KOPT-K1 (cell line): ENCODE data around the gene LDHD.
A peak's percentile ranks its signal among the peaks of the same experiment; 100 is the strongest.
"Not testable (repeated sequence)": the region's sequence is repeated elsewhere in the genome, so short reads cannot be mapped to it uniquely, and the experiment has no call there.

Experiments
- H3K27ac ChIP-seq: fragments of 200-600 bp; sonication (generic); 2 replicates; pipeline ENCODE4 v1.5.1; 2016; ENCODE audit warnings: antibody characterized with exemption, mild to moderate bottlenecking, low read depth, low read length; ENCODE audit not compliant: poor library complexity, severe bottlenecking
- H3K36me3 ChIP-seq: fragments of 200-600 bp; sonication (generic); 2 replicates; pipeline ENCODE4 v1.5.1; 2017; ENCODE audit warnings: antibody characterized with exemption, mild to moderate bottlenecking, low read length, moderate library complexity; ENCODE audit not compliant: insufficient read depth
- H3K9me3 ChIP-seq: fragments of 200-600 bp; sonication (generic); 2 replicates; pipeline ENCODE4 v1.5.1; 2017; ENCODE audit warnings: antibody characterized with exemption, low read length, mild to moderate bottlenecking; ENCODE audit not compliant: insufficient read depth, poor library complexity, severe bottlenecking

The LDHD gene

DNA sequence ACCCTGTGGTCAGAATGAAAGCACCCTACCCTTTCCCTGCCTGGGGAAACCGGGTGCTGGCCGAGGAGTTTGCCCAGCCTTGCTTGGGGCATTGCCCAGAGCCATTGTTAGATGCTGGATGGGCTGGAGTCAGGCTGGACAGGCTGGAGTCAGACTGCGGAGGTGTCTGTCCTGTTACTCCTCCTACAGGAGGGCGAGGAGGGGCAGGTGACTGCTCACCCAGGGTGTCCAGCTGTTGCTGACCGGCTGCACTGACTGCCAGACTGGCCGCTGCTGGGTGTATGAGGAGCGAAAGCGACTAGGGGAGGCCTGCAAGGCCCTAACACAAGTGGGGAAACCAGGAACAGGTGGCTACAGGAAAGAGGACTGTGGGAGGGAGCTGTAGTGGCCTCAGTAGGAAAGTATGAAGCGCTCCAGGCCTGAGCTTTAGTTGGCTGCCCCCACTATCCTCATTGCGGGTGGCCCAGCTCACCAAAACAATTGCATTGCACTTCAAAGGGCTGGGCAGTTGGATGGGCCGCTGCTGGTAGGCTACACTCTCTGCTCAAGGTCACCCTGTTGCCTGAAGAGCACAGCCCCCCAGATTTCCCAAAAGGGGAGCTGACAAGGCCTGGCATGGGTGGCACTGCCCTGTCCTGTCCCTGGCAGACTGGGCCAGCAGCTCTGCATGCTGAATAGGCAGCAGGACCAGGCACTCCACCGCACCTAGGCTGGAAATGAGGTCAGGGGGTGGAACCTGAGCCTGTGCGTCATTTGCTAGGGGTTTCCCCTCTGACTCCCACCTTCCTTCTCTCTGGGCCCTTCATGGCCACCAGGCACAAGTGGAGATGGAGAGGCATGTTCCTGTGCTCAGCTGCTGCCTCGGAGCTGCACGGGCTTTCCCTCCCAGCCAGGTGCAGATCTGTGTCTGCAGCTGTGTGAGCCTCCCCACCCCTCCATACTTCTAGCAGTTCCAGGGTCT lies 18.4 kb downstream of the LDHD start:
- peak overlapping the region; percentile 90 for H3K27ac ChIP-seq
- H3K9me3 ChIP-seq: no peaks in the 10 kb centered on the region
- peaks cover 70% of the 10 kb centered on the region for H3K36me3 ChIP-seq

DNA sequence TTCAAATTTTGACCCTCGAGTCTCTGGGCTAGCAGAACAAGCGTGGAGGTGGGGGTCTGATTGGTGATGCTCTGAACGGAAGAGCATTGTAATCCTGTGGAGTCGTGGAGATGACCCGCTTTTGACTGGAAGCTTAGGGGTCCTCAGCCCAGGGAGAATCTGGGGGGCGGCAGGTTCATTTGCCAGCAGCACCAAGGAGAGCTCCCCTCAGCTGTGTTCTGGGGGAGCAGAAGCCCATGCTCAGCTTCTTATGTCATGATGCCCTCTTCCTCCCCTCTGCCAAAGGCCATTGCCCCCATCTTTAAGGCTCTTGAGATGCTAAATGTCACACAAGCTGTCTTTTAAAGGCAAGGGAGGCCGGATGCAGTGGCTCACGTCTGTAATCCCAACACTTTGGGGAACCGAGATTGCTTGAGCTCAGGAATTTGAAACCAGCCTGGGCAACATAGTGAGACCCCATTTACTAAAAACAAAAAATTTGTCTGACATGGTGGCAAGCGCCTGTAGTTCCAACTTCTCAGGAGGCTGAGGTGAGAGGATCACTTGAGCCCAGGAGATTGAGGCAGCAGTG lies 19.3 kb downstream of the LDHD start:
- peak overlapping the region; percentile 90 for H3K27ac ChIP-seq
- H3K9me3 ChIP-seq: no peaks in the 10 kb centered on the region
- H3K36me3 ChIP-seq: peaks cover 60% of the 10 kb centered on the region

DNA sequence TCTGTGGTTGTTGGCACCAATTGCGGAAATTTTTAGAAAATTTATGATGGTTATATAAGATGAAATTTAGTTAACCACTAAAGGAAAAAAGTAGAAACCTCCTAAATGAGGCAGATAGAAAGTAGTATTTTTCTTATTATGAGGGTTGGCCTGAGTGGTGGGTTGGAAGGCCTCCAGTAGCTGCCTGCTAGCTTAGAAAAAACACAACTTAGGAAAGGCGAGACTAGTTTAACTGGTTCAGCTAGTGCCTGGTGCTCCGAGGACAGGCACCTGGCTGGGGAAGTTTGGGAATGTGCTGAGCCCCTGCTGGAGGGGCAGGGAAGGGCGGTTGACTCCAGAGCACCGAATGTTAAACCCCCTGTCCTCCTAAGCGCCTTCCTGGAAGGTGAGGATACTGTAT lies 19.9 kb downstream of the LDHD start:
- Histone ChIP-seq H3K27ac (peak overlapping the region; percentile 90), H3K9me3 (no peaks in the 10 kb centered on the region), H3K36me3 (peaks cover 54% of the 10 kb centered on the region)

DNA sequence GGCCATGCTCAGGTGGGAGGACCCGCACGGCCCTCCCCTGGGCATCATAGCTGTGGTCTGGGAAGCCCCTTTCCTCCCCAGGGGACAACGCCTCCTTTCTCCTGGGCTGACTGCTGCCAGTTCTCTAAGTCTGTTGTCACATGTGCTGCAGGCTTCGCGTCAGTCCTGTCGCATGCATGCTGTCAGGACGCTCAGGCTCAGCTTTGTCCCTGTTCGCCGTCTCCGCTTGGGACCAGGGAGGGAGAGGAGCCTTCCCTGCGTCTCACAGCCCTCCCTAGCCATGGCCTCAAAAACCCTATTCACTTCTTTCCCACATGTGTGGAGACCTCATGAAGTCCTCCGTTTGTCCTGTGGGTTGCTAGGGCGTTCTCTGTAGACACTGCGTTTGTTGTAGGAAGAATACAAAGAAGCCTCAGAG lies 21.4 kb downstream of the LDHD start:
- H3K9me3 ChIP-seq: no peaks in the 10 kb centered on the region
- H3K36me3 ChIP-seq: peaks cover 46% of the 10 kb centered on the region
- H3K27ac ChIP-seq: peak overlapping the region; percentile 90

DNA sequence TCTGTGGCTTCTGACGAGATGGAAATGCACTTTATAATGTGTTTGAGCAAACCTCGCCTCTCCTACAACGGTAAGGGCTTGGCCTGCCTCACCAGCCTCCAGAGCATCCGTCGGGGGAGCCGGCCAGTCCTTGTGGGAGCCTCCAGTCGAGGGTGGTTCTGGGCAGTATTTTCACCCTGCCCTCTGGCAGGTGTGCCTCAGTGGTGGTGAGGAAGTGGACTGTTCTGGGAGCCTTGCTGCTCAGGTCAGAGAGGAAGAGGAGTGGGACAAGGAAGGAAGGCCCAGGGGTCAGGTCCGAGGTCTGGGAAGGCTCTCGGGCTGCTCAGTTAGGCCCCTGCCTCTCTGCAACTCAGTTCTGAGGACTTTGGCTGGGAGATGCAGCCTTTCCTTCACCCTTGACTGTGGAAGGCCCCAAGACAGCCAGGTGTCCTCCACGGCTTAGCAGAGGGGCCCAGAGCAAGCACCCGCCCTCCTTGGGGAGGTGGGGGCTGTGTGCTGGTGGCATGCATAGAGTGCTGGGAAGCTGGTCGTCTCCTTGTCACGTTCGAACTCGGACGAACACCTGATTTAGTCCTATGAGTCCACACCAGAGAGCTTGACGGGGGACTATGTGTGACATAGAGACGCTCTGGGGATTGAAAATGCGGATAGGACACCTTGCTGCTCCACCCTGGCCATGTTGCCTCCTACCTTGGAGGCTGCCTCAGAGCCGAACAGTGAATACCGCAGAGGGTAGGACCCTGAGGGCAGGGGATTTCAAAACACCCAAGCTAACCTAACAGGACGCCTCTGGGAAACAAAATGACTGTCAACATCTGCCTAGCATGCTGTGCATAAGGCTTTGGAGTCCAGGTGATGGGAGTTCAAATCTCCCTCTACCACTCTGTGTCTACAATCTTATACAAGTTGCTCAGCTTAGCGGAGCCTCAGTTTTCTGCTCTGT lies 22.7 kb downstream of the LDHD start:
- Histone ChIP-seq H3K27ac (peak overlapping the region; percentile 90), H3K36me3 (peaks cover 52% of the 10 kb centered on the region), H3K9me3 (no peaks in the 10 kb centered on the region)

DNA sequence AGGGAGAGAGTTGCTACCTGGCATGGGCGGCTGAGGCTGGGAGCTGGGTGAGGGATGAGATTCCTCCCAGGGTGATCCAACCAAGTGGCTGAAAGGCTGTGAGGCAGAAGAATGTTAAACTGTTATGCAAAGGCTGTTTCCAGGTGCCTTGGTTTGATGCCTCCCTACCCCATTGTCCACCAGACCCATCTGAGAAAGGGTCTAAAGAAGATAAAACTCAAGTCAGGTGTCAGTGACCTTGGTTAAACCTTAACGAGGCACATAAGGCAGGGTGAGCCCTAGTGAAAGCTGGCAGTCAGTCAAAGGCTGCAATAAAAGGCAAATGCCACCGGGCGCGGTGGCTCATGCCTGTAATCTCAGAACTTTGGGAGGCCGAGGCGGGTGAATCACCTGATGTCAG lies 23.8 kb downstream of the LDHD start:
- peak overlapping the region; percentile 90 for H3K27ac ChIP-seq
- peaks cover 57% of the 10 kb centered on the region for H3K36me3 ChIP-seq
- H3K9me3 ChIP-seq: no peaks in the 10 kb centered on the region

DNA sequence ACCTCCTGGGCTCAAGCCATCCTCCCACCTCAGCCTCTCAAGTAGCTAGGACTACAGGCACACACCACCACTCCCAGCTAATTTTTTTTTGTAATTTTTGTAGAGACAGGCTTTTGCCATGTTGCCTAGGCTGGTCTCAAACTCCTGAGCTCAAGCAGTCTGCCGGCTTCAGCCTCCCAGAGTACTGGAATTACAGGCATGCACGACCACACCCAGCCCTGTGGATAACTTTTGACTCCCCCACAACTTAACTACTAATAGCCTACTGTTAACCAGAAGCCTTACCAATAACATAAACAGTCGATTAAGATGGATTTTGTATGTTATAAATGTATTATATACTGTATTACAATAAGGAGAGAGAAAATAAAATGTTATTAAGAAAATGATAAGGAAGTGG lies 25.0 kb downstream of the LDHD start:
- peaks cover 47% of the 10 kb centered on the region for H3K36me3 ChIP-seq
- H3K9me3 ChIP-seq, H3K27ac ChIP-seq: not testable (repeated sequence)

DNA sequence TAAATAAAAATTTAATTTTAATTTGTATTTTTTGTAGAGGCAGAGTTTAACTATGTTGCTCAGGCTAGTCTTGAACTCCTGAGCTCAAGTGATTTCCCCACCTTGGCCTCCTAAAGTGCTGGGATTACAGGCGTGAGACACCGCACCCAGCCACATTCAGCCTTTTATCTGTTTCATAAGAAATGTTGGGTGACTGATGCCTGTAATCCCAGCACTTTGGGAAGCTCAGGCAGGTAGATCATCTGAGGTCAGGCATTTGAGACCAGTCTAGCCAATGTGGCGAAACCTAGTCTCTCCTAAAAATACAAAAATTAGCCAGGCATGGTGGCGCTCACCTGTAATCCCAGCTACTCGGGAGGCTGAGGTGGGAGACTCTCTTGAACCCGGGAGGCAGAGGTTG lies 25.7 kb downstream of the LDHD start:
- H3K27ac ChIP-seq: peak overlapping the region; percentile 74
- H3K36me3 ChIP-seq: peaks cover 46% of the 10 kb centered on the region
- H3K9me3 ChIP-seq: not testable (repeated sequence)

DNA sequence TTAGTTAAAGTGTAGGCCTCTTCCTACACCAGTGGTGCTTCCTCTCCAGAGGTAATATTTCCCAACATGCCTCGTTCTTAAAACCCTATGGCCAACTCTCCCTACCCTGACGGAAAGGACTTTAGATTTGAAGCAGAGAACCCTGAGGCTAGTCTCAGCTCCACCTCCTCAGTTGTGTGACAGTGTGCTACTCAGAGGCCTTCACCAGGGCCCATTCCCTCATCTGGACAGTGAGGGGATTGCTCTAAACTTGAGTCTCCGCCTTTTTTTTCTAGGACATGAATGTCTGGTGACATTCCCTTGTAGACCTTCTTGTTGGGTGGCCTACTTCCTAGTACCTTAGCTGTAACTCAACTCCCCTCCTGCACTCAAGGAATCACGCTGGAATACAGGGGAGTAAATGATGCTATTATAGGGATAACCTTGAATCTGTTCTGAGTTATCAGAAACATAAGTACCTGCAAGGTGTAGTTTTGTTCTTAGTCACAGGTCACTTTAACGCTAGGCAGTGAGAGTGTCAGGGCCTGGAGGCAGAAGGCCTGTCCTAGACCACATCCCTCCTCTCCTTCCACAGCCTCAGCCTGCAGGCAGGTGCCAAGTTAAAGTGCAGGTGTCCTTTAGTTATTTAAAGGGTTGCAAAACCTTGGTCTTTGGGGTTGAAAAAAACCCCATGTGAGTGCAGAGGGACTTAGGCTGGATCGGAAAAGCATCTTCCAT lies 26.9 kb downstream of the LDHD start:
- H3K36me3 ChIP-seq: peaks cover 37% of the 10 kb centered on the region
- H3K27ac ChIP-seq: peak overlapping the region; percentile 74
- no peaks in the 10 kb centered on the region for H3K9me3 ChIP-seq

DNA sequence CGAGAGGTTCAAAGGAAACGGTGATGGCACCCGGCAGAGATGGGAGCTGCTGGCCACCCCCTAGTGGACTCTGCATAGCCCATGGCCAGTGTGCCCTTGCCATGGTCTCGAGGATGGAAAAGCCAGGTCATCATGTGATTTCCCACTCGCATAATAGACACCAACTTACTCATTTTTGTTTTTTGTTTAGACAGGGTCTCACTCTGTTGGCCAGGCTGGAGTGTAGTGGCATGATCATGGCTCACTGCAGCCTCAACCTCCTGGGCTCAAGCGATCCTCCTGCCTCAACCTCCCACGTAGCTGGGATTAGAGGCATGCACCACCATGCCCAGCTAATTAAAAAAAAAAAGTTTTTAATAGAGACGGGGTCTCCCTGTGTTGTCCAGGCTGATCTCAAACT lies 27.6 kb downstream of the LDHD start:
- H3K9me3 ChIP-seq: no peaks in the 10 kb centered on the region
- peak overlapping the region; percentile 74 for H3K27ac ChIP-seq
- H3K36me3 ChIP-seq: peaks cover 33% of the 10 kb centered on the region

DNA sequence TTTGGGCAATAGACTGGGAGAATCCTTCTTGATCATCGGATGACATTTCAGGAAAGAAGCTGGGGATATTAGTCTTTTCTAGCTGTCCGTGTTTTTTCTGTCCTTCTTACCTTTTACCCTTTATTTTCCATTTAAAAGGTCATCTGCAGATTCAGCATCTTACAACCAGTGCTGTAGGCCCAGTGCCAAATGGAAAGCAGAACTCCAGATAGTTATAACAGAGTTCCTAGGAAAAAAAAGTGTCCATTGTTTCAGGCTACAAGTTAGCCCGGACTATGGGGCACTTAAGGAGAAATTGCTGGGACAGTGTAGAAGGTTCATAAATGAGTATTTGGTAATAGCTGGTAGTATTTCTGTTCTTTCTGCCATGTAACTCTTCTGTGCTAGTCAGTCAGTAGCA lies 28.4 kb downstream of the LDHD start:
- H3K27ac ChIP-seq: peak overlapping the region; percentile 74
- peaks cover 26% of the 10 kb centered on the region for H3K36me3 ChIP-seq
- H3K9me3 ChIP-seq: no peaks in the 10 kb centered on the region

DNA sequence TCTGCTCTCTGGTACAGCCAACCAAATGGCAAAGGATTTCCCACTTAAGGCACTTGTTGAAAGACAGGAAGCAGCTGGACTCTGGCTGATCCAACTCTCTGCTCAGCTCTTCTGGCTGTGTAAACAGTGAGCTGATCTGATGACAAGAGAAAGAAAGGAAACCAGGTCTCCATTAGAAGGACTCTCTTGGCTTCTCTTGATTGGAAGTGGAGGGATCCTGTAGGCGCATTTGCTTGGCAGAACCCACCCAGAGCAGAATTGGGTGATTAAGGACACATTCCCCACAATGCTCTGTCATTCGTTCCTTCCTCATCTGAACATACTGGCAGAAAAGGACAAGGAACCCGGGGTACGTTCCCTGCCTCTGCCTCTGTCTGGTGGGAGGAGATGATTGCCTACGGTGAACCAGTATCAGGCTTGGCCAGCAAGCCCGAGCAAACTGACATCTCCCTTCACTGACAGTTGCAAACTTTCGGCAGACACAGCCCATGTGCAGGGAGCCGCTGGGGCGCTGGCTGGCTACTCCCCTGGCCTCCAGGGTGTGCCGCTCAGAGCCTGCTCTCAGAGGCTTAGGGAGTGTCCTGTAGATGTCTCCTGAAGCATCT lies 29.1 kb downstream of the LDHD start:
- no peaks in the 10 kb centered on the region for H3K9me3 ChIP-seq
- H3K36me3 ChIP-seq: peaks cover 26% of the 10 kb centered on the region
- H3K27ac ChIP-seq: peak overlapping the region; percentile 74

DNA sequence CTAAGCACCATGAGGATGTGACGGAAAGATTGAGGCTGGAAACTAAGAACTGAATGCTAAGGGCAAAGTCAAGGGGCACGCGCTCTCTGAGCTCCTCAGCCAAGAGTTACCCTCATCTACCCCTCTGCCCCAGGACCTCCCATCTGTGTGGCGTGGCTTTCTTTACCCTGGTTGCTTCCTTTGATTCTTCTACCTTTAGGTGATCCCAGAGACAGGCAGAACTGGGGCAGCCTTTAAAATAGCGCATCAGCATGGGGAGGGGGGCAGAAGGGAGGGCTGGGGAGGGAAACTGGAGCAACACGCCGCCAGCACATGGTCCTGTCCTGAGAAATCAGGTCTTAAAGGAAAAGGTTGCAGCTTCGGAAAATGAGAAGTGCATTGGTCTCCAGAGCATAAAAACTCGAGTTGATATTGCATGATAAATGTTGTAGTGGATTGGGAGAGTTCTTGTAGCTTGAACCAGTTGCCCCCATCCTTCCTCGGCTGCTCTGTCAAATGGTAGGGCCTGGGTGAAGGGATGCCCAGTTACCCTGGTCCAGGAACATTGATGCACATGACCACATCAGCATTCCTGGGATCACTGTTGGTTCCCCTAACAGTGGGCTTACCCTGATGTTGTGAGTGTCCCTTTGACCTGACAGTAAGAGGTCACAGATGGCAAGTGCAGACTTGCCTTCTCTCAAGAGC lies 29.7 kb downstream of the LDHD start:
- no peaks in the 10 kb centered on the region for H3K9me3 ChIP-seq
- H3K36me3 ChIP-seq: peaks cover 26% of the 10 kb centered on the region
- H3K27ac ChIP-seq: peak overlapping the region; percentile 74

DNA sequence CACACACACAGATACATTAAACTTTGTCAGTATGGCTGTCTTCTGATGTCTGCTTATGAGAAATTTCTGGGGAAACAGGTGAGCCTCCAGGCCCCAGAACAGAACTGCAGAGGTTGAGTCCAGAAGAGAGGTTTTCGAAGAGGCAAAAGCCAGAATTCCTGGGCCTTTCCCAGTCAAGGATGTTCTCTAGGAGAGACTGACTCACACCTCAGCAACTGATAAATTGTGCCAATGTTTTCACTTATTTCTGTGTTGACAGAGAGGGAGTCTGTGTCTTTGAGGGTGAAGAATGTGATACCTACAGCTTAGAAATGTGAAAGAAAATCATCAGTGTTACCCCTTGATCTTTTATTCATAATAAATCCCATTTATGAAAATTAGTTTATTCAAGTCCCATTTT lies 30.3 kb downstream of the LDHD start:
- Histone ChIP-seq H3K36me3 (peaks cover 26% of the 10 kb centered on the region), H3K9me3 (no peaks in the 10 kb centered on the region), H3K27ac (peak overlapping the region; percentile 74)
